Fibroblast of lung (primary cell): ENCODE measurements around the gene TMEM239.

Experiments used
- CTCF ChIP-seq, 2 donors: IDR thresholded peaks in 1 of 2; conservative IDR thresholded peaks in 1 of 2; 1 replicate in 1 of 2; 2 replicates in 1 of 2; pipeline ENCODE4 v1.5.1; 2011 to 2012; ENCODE audit warnings: low read length in 2 of 2, control low read depth in 1 of 2, inconsistent platforms in 1 of 2, low read depth in 1 of 2, mild to moderate bottlenecking in 1 of 2
- EZH2 ChIP-seq: IDR thresholded peaks from 2 replicates; pipeline ENCODE4 v1.5.1; 2012; ENCODE audit warnings: low read length, control low read depth, mild to moderate bottlenecking; ENCODE audit errors: missing control alignments

- TF ChIP-seq CTCF (conservative IDR thresholded peaks at IDR 0.05 in 1 of 2, IDR thresholded peaks at IDR 0.05 in 1 of 2; ENCODE audit: low read depth in 1 of 2, low read length in 2 of 2) (no peak), EZH2 (no peak)
Observed at GRCh38 chr20:2840138-2840966, 24.2 kb downstream of the TMEM239 start, which contains the start of the genes PCED1A and VPS16.
